ENCODE measurements around the gene GEMIN5. TPM values are rescaled to one million over a fixed set of nuclear protein-coding genes. Genes with fewer than 3 reads are reported as not detected.

GEMIN5 gene
- total and polyA plus RNA-seq, 10 donors, result 3.2 to 16.1 (median 13.8) TPM

- TF ChIP-seq POLR2A (IDR thresholded peaks at IDR 0.05), result no peak
- no peak for TF ChIP-seq POLR2AphosphoS5 (IDR thresholded peaks at IDR 0.05)
- TF ChIP-seq, protein P1, sequence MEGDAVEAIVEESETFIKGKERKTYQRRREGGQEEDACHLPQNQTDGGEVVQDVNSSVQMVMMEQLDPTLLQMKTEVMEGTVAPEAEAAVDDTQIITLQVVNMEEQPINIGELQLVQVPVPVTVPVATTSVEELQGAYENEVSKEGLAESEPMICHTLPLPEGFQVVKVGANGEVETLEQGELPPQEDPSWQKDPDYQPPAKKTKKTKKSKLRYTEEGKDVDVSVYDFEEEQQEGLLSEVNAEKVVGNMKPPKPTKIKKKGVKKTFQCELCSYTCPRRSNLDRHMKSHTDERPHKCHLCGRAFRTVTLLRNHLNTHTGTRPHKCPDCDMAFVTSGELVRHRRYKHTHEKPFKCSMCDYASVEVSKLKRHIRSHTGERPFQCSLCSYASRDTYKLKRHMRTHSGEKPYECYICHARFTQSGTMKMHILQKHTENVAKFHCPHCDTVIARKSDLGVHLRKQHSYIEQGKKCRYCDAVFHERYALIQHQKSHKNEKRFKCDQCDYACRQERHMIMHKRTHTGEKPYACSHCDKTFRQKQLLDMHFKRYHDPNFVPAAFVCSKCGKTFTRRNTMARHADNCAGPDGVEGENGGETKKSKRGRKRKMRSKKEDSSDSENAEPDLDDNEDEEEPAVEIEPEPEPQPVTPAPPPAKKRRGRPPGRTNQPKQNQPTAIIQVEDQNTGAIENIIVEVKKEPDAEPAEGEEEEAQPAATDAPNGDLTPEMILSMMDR (IDR thresholded peaks at IDR 0.05 in 8 of 11, conservative IDR thresholded peaks at IDR 0.05 in 3 of 11), result no peak
- intact Hi-C loops (cut with DNase I; ENCODE audit: low total_unique reads), result no loop called here
- H3K4me1 ChIP-seq, result peaks cover 3 to 28% (median 16%) of the 10 kb centered on the region in 6 donors
- peak overlapping the region in 6 of 8 donors; percentile 10 to 77 (median 69) for H3K27ac ChIP-seq
- DNase-seq, result no peak
- no peaks in the 10 kb centered on the region for H3K27me3 ChIP-seq (replicated peaks in 1 of 7)
- 24 to 47% (median 38%) methylated on average over 2 of the region's 2 CpGs for WGBS, 5 donors
- no peaks in the 10 kb centered on the region for H3K9me3 ChIP-seq
- peak overlapping the region; percentile 8 to 67 (median 32) for H3K4me3 ChIP-seq
- H3K36me3 ChIP-seq, result no peaks in the 10 kb centered on the region
Measured at GRCh38 chr5:154849791-154850201, 88.2 kb downstream of the GEMIN5 start.

DNA sequence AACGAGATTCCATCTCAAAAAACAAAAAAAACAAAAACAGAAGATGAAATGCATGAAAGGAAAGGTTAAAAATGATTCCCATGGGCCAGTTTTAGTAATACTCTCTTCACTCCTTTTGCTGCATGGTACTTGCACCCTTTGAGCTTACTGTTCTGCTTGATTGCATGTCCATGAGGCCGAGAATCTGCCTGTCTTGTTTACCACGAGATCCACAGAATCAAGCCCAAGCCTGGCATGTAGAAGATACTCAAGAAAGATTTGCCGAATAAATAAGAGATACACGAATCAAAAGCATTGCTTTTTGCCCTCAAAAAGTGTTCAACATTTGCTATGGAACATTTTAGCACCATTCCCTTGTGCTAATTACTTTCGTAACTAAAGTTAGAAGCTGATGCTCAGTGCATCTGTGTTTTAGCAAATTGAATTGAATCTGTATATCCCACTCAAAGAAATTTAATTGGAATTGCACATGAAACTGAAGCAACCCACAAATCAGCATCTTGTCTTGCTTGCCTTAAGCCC is 88.7 kb downstream of the GEMIN5 start:
- WGBS, 5 donors, result 68 to 83% (median 78%) methylated on average over 6 of the region's 6 CpGs
- DNase-seq, result no peak
- no peak for TF ChIP-seq POLR2A (IDR thresholded peaks at IDR 0.05)
- TF ChIP-seq, protein P1 (IDR thresholded peaks at IDR 0.05 in 8 of 11, conservative IDR thresholded peaks at IDR 0.05 in 3 of 11), result no peak
- TF ChIP-seq POLR2AphosphoS5 (IDR thresholded peaks at IDR 0.05), result no peak
- intact Hi-C loops (cut with DNase I; ENCODE audit: low total_unique reads), result no loop called here
- Histone ChIP-seq H3K27me3 (replicated peaks in 1 of 7) (no peaks in the 10 kb centered on the region), H3K27ac (peak overlapping the region in 4 of 8 donors; percentile 63 to 75 (median 69)), H3K36me3 (no peaks in the 10 kb centered on the region), H3K9me3 (no peaks in the 10 kb centered on the region), H3K4me3 (peak overlapping the region in 6 of 8 donors; percentile 23 to 67 (median 35)), H3K4me1 (peaks cover 3 to 28% (median 16%) of the 10 kb centered on the region in 6 donors)

DNA sequence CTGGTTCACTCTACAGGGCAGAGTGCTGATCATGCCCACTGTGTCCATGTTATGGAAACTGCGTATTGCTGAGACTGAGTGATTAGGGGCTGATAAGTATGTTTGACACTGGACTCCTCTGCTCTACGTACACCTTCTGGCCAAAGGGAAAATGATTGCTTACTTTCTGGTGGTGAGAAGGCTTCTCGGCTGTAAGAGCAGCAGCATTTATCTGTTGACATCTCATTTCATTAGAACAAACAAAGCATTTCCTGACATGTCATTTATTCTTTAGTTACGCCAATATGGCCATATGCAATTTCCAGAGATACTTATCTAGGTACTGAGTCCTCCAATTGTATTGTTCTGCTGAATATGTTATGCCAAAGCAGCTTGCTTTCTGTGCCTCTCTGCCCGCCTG is 93.2 kb downstream of the GEMIN5 start:
- no peak overlapping the region for H3K27ac ChIP-seq

More for the DNA sequence above, 93.2 kb downstream of the GEMIN5 start:
- intact Hi-C loops (cut with DNase I; ENCODE audit: low total_unique reads), result no loop called here
- Histone ChIP-seq H3K9me3 (no peaks in the 10 kb centered on the region), H3K36me3 (no peaks in the 10 kb centered on the region), H3K4me1 (peaks cover 0 to 10% (median 6%) of the 10 kb centered on the region in 6 donors), H3K27me3 (replicated peaks in 1 of 7) (no peaks in the 10 kb centered on the region), H3K4me3 (no peak overlapping the region)
- 86 to 94% (median 92%) methylated on average over 5 of the region's 5 CpGs for WGBS, 5 donors
- TF ChIP-seq, protein P1 (IDR thresholded peaks at IDR 0.05 in 8 of 11, conservative IDR thresholded peaks at IDR 0.05 in 3 of 11), result no peak
- TF ChIP-seq POLR2AphosphoS5 (IDR thresholded peaks at IDR 0.05) (no peak), POLR2A (IDR thresholded peaks at IDR 0.05) (no peak)
- DNase-seq, result no peak
